HCT116 (cell line): ENCODE results near the gene TAGLN. TPM values are rescaled to one million over a fixed set of nuclear protein-coding genes. Genes with fewer than 3 reads are reported as not detected.

ENCODE experiments used
- ATAC-seq: fragments of 200-7000 bp; cut with Tn5 transposase; 2 replicates; pipeline ENCODE4 v1.9.1; 2020; ENCODE audit warnings: mild to moderate bottlenecking, moderate library complexity
- BruUV-seq: library from RNA; stranded (reverse); fragments of 400-500 nt; replicated peaks from 2 replicates; lab custom pipeline; 2021; lab: Mats Ljungman, UMichigan
- CTCF ChIA-PET: fragments of 300-600 bp; sonication (Branson Sonifier 250); formaldehyde crosslinking; loops from one replicate; lab custom pipeline; 2021; ENCODE audit warnings: antibody characterized with exemption; lab: Charles Lee
- POLR2A ChIA-PET: fragments of 300-600, 350-600 bp; sonication (Branson Sonifier 250); formaldehyde crosslinking; loops from one replicate; lab custom pipeline; 2021; ENCODE audit warnings: antibody characterized with exemption; lab: Charles Lee
- RAD21 ChIA-PET, 2 experiments: fragments of 300-600 bp; sonication (Branson Sonifier 250); formaldehyde crosslinking; loops; one replicate each; lab custom pipeline; 2023; ENCODE audit warnings: low total read pairs in 2 of 2; ENCODE audit not compliant: uncharacterized antibody in 2 of 2, unreplicated experiment in 2 of 2, low non-redundant PET in 1 of 2; lab: Charles Lee
- DNase-seq: peaks from one replicate; pipeline ENCODE4 v3.0.0-alpha.2; 2010; ENCODE audit warnings: low read depth, low spot score
- H2AFZ ChIP-seq: fragments of 200-600 bp; shearing (Covaris generic), sonication (generic); 2 replicates; pipeline ENCODE4 v1.6.1; 2017; ENCODE audit warnings: low read depth, mixed run types, mixed read lengths, antibody characterized with exemption, low read length; ENCODE audit not compliant: poor library complexity, severe bottlenecking
- H3K27ac ChIP-seq: 2 replicates; pipeline ENCODE4 v1.5.1; 2012; ENCODE audit warnings: low read depth, low read length
- H3K27me3 ChIP-seq: fragments of 200-600 bp; sonication (generic); 2 replicates; pipeline ENCODE4 v1.6.1; 2016; ENCODE audit warnings: mixed run types, low read length, mixed read lengths; ENCODE audit not compliant: insufficient read depth
- H3K36me3 ChIP-seq, 2 experiments: fragments of 200-500 bp in 1 of 2; fragments of 200-600 bp in 1 of 2; sonication (Bioruptor generic) in 1 of 2; sonication (generic) in 1 of 2; 2 replicates each; pipeline versions ENCODE4 v1.5.1 to v1.6.1; 2014 to 2016; ENCODE audit warnings: low read length in 2 of 2, inconsistent platforms in 1 of 2, mixed read lengths in 1 of 2, mixed run types in 1 of 2; ENCODE audit not compliant: insufficient read depth in 2 of 2, control insufficient read depth in 1 of 2
- H3K4me1 ChIP-seq, 2 experiments: fragments of 200-600 bp in 1 of 2; sonication (generic) in 1 of 2; 2 replicates each; pipeline versions ENCODE4 v1.5.1 to v1.6.1; 2012 to 2017; ENCODE audit warnings: low read length in 2 of 2, inconsistent platforms in 1 of 2, mild to moderate bottlenecking in 1 of 2, mixed read lengths in 1 of 2, mixed run types in 1 of 2, moderate library complexity in 1 of 2; ENCODE audit not compliant: insufficient read depth in 2 of 2, control insufficient read depth in 1 of 2
- H3K4me2 ChIP-seq: fragments of 200-600 bp; sonication (generic); 2 replicates; pipeline ENCODE4 v1.6.1; 2017; ENCODE audit warnings: mixed run types, low read length, mixed read lengths
- H3K4me3 ChIP-seq, 2 experiments: fragments of 200-600 bp in 1 of 2; sonication (generic) in 1 of 2; replicated peaks in 1 of 2; 2 replicates each; pipeline ENCODE4 v1.5.1; 2011 to 2016; ENCODE audit warnings: low read length in 2 of 2, control low read depth in 1 of 2, low read depth in 1 of 2, mild to moderate bottlenecking in 1 of 2, mixed read lengths in 1 of 2, mixed run types in 1 of 2
- H3K79me2 ChIP-seq: fragments of 200-600 bp; sonication (generic); 2 replicates; pipeline ENCODE4 v1.6.1; 2017; ENCODE audit warnings: mild to moderate bottlenecking, mixed run types, low read length, moderate library complexity, mixed read lengths; ENCODE audit not compliant: insufficient read depth
- H3K9ac ChIP-seq: fragments of 200-600 bp; sonication (generic); 2 replicates; pipeline ENCODE4 v1.6.1; 2016; ENCODE audit warnings: low read length, mixed read lengths
- H3K9me2 ChIP-seq: fragments of 200-600 bp; sonication (generic), shearing (Covaris generic); 2 replicates; pipeline ENCODE4 v1.6.1; 2017; ENCODE audit warnings: mixed run types, mild to moderate bottlenecking, moderate library complexity; ENCODE audit not compliant: insufficient read depth
- H3K9me3 ChIP-seq, 2 experiments: fragments of 200-500 bp in 1 of 2; fragments of 200-600 bp in 1 of 2; sonication (Bioruptor generic) in 1 of 2; sonication (generic) in 1 of 2; 2 replicates each; pipeline ENCODE4 v1.6.1; 2014 to 2017; ENCODE audit warnings: low read length in 2 of 2, mixed read lengths in 2 of 2, inconsistent platforms in 1 of 2, low read depth in 1 of 2, mild to moderate bottlenecking in 1 of 2, mixed run types in 1 of 2, moderate library complexity in 1 of 2; ENCODE audit not compliant: control insufficient read depth in 1 of 2, insufficient read depth in 1 of 2
- H4K20me1 ChIP-seq: fragments of 200-600 bp; sonication (generic), shearing (Covaris generic); 2 replicates; pipeline ENCODE4 v1.6.1; 2017; ENCODE audit warnings: mixed run types, mild to moderate bottlenecking, moderate library complexity; ENCODE audit not compliant: insufficient read depth
- ATF3 ChIP-seq: IDR thresholded peaks from 2 replicates; pipeline ENCODE4 v1.6.1; 2012
- CBX3 ChIP-seq: IDR thresholded peaks from 2 replicates; pipeline ENCODE4 v1.6.1; 2012; ENCODE audit warnings: low read depth
- EGR1 ChIP-seq: IDR thresholded peaks from 2 replicates; pipeline ENCODE4 v1.6.1; 2012; ENCODE audit warnings: low read depth
- ELF1 ChIP-seq: IDR thresholded peaks from 2 replicates; pipeline ENCODE4 v1.6.1; 2012; ENCODE audit warnings: low read depth, borderline replicate concordance
- FOSL1 ChIP-seq: IDR thresholded peaks from 2 replicates; pipeline ENCODE4 v1.6.1; 2012; ENCODE audit warnings: low read depth
- JUND ChIP-seq: IDR thresholded peaks from 2 replicates; pipeline ENCODE4 v1.6.1; 2012
- MAX ChIP-seq: IDR thresholded peaks from 2 replicates; pipeline ENCODE4 v1.6.1; 2012
- POLR2A ChIP-seq: IDR thresholded peaks from 2 replicates; pipeline ENCODE4 v1.7.0; 2011; ENCODE audit warnings: borderline replicate concordance; ENCODE audit not compliant: insufficient read depth, insufficient read length; ENCODE audit errors: extremely low read depth
- SP1 ChIP-seq: IDR thresholded peaks from 2 replicates; pipeline ENCODE4 v1.6.1; 2012; ENCODE audit warnings: low read depth
- TCF7L2 ChIP-seq: IDR thresholded peaks from 2 replicates; pipeline ENCODE4 v1.7.0; 2011; ENCODE audit warnings: borderline replicate concordance, inconsistent platforms; ENCODE audit not compliant: insufficient read depth, insufficient read length; ENCODE audit errors: extremely low read depth
- YY1 ChIP-seq: IDR thresholded peaks from 2 replicates; pipeline ENCODE4 v1.6.1; 2011; ENCODE audit warnings: low read length, low read depth, moderate library complexity, mild to moderate bottlenecking; ENCODE audit not compliant: insufficient replicate concordance; ENCODE audit errors: extremely low read depth
- ZNF274 ChIP-seq: fragments of 200-500 bp; sonication (Bioruptor generic); IDR thresholded peaks from 2 replicates; pipeline ENCODE4 v1.6.1; 2014; ENCODE audit warnings: mild to moderate bottlenecking, low read depth, low read length, inconsistent platforms
- intact Hi-C: fragments of 100-400 bp; cut with micrococcal nuclease; formaldehyde crosslinking; loops from 2 replicates; pipeline ENCODE4 v1.10.0; 2022
- total RNA-seq: library from RNA; stranded (reverse); gene quantifications from one replicate; pipeline ENCODE4 v1.2.1, GENCODE V29; 2021; ENCODE audit not compliant: unreplicated experiment
- TF ChIP-seq, protein P1 (sequence below): IDR thresholded peaks from 2 replicates; pipeline ENCODE4 v1.6.1; 2011; ENCODE audit warnings: mild to moderate bottlenecking, low read length, moderate library complexity; ENCODE audit not compliant: insufficient replicate concordance; ENCODE audit errors: extremely low read depth

The TAGLN gene
- total RNA-seq, 1 experiment from 2014 or later: 10.0 TPM

DNA sequence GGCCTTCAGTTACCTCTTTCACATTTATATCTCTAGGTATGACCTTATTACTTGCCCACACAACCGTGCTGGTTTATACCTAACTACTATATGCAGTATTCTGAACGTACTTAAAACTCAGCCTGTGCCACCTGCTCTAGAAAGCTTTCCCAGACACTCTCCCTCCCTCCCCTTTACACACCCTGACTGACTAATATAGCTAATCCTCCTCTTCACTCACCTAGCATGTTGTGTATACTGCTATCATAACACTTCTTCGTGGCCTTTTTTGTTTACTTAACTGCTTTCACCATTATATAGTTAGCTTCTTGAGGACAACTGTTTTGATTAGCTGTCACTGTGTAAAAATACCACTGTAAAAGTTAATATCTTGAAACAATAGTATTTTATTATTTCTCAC lies 56.8 kb downstream of the TAGLN start:
- ChIA-PET POLR2A (no interaction called here), RAD21 (no interaction called here)
- BruUV-seq: no TSS peak

More for the DNA sequence above, 56.8 kb downstream of the TAGLN start:
- Histone ChIP-seq H3K4me2 (no peak overlapping the region), H3K36me3 (0 out of 4 replicates have a peak, but pooled peaks cover 0 to under 1% of the 10 kb centered on the region in 2 experiments), H2AFZ (no peak overlapping the region), H3K9me3 (no peaks in the 10 kb centered on the region), H3K9ac (no peak overlapping the region), H3K4me1 (no peaks in the 10 kb centered on the region), H3K9me2 (no peaks in the 10 kb centered on the region), H3K27me3 (no peaks in the 10 kb centered on the region), H4K20me1 (no peaks in the 10 kb centered on the region), H3K79me2 (no peaks in the 10 kb centered on the region), H3K4me3 (no peak overlapping the region), H3K27ac (no peak overlapping the region)
- ATAC-seq (no peak), DNase-seq (no peak)
- CTCF ChIA-PET: no interaction called here
- TF ChIP-seq FOSL1 (no peak), YY1 (no peak), ATF3 (no peak), ELF1 (no peak), CBX3 (no peak), JUND (no peak), EGR1 (no peak), TCF7L2 (no peak), MAX (no peak), SP1 (no peak), POLR2A (no peak), ZNF274 (no peak)
- TF ChIP-seq, protein P1, sequence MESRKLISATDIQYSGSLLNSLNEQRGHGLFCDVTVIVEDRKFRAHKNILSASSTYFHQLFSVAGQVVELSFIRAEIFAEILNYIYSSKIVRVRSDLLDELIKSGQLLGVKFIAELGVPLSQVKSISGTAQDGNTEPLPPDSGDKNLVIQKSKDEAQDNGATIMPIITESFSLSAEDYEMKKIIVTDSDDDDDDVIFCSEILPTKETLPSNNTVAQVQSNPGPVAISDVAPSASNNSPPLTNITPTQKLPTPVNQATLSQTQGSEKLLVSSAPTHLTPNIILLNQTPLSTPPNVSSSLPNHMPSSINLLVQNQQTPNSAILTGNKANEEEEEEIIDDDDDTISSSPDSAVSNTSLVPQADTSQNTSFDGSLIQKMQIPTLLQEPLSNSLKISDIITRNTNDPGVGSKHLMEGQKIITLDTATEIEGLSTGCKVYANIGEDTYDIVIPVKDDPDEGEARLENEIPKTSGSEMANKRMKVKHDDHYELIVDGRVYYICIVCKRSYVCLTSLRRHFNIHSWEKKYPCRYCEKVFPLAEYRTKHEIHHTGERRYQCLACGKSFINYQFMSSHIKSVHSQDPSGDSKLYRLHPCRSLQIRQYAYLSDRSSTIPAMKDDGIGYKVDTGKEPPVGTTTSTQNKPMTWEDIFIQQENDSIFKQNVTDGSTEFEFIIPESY: no peak
- intact Hi-C loops: no loop called here
